OCI-LY7 (cell line): ENCODE results near the gene TMEM255B.

ENCODE experiments used
- CTCF ChIP-seq: fragments of 200-600 bp; sonication (generic); conservative IDR thresholded peaks from 2 replicates; pipeline ENCODE4 v1.5.1; 2014; ENCODE audit warnings: mild to moderate bottlenecking, antibody characterized with exemption, low read length, moderate library complexity, mixed read lengths
- EZH2phosphoT487 ChIP-seq: fragments of 200-600 bp; sonication (generic); IDR thresholded peaks from 2 replicates; pipeline ENCODE4 v1.6.1; 2018; ENCODE audit warnings: low read depth, borderline replicate concordance, mild to moderate bottlenecking, mixed run types, antibody characterized with exemption, low read length, moderate library complexity, mixed read lengths

- TF ChIP-seq CTCF = no peak
- no peak for TF ChIP-seq EZH2phosphoT487
Measured at GRCh38 chr13:113737803-113738202, 21.2 kb upstream of the TMEM255B start.
